Osteocyte (in vitro differentiated cells): ENCODE measurements around the gene SLC39A13. TPM values are rescaled to one million over a fixed set of nuclear protein-coding genes. Genes with fewer than 3 reads are reported as not detected.

Experiments used
- DNase-seq: peaks from one replicate; pipeline ENCODE4 v3.0.0; 2021; ENCODE audit warnings: mixed read lengths; ENCODE audit not compliant: unreplicated experiment; ENCODE audit errors: extremely low spot score
- H3K27ac Mint-ChIP-seq: one replicate; pipeline ENCODE4 v1.8.0; 2021; ENCODE audit warnings: mild to moderate bottlenecking, mixed read lengths; ENCODE audit not compliant: unreplicated experiment
- H3K27me3 Mint-ChIP-seq: one replicate; pipeline ENCODE4 v1.8.0; 2021; ENCODE audit warnings: mixed read lengths; ENCODE audit not compliant: unreplicated experiment
- H3K36me3 Mint-ChIP-seq: one replicate; pipeline ENCODE4 v1.8.0; 2021; ENCODE audit warnings: mixed read lengths; ENCODE audit not compliant: unreplicated experiment
- H3K4me1 Mint-ChIP-seq: one replicate; pipeline ENCODE4 v1.8.0; 2021; ENCODE audit warnings: mixed read lengths; ENCODE audit not compliant: unreplicated experiment
- H3K4me3 Mint-ChIP-seq: one replicate; pipeline ENCODE4 v1.8.0; 2021; ENCODE audit warnings: mild to moderate bottlenecking, moderate library complexity, mixed read lengths; ENCODE audit not compliant: unreplicated experiment
- H3K9me3 Mint-ChIP-seq: one replicate; pipeline ENCODE4 v1.8.0; 2021; ENCODE audit warnings: mixed read lengths; ENCODE audit not compliant: unreplicated experiment
- total RNA-seq: library from RNA; stranded (reverse); gene quantifications from 2 replicates; pipeline ENCODE4 v1.2.1, GENCODE V29; 2021
- TF ChIP-seq, protein P1 (sequence below): fragments of 200-600 bp; sonication (generic); IDR thresholded peaks from 2 replicates; pipeline ENCODE4 v1.5.0; 2021; ENCODE audit warnings: antibody characterized with exemption, mild to moderate bottlenecking, moderate library complexity

Gene SLC39A13
- total RNA-seq, 1 donor from 2014 or later, result 98.7 TPM

DNA sequence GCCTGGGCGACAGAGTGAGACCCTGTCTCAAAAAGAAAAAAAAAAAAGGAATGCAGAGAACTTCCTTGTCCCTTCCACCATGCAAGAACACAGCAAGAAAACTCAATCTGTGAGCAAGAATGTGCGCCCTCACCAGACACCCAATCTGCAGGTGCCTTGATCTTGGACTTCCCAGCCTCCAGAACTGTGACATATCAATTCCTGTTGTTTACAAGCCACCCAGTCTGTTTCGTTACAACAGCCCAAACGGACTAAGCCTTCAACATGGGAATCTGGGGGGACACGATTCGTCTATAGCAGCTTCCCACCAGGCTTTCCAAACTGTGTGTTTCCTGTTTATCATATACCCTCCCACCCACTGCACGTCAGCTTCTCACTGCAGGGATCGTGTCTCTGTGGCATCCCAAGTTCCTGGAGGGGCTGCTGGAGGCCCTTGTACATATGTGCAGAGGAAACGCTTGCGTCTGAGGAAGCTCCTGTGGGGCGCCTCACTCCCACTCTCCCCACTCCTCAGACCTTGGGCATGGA, 28.9 kb downstream of the SLC39A13 start:
- no peaks in the 10 kb centered on the region for H3K4me1 Mint-ChIP-seq
- H3K4me3 Mint-ChIP-seq, result no peak overlapping the region
- DNase-seq, result no peak
- TF ChIP-seq, protein P1, sequence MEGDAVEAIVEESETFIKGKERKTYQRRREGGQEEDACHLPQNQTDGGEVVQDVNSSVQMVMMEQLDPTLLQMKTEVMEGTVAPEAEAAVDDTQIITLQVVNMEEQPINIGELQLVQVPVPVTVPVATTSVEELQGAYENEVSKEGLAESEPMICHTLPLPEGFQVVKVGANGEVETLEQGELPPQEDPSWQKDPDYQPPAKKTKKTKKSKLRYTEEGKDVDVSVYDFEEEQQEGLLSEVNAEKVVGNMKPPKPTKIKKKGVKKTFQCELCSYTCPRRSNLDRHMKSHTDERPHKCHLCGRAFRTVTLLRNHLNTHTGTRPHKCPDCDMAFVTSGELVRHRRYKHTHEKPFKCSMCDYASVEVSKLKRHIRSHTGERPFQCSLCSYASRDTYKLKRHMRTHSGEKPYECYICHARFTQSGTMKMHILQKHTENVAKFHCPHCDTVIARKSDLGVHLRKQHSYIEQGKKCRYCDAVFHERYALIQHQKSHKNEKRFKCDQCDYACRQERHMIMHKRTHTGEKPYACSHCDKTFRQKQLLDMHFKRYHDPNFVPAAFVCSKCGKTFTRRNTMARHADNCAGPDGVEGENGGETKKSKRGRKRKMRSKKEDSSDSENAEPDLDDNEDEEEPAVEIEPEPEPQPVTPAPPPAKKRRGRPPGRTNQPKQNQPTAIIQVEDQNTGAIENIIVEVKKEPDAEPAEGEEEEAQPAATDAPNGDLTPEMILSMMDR, result no peak
- no peaks in the 10 kb centered on the region for H3K27me3 Mint-ChIP-seq
- no peak overlapping the region for H3K27ac Mint-ChIP-seq
- no peaks in the 10 kb centered on the region for H3K36me3 Mint-ChIP-seq
- H3K9me3 Mint-ChIP-seq, result no peaks in the 10 kb centered on the region

DNA sequence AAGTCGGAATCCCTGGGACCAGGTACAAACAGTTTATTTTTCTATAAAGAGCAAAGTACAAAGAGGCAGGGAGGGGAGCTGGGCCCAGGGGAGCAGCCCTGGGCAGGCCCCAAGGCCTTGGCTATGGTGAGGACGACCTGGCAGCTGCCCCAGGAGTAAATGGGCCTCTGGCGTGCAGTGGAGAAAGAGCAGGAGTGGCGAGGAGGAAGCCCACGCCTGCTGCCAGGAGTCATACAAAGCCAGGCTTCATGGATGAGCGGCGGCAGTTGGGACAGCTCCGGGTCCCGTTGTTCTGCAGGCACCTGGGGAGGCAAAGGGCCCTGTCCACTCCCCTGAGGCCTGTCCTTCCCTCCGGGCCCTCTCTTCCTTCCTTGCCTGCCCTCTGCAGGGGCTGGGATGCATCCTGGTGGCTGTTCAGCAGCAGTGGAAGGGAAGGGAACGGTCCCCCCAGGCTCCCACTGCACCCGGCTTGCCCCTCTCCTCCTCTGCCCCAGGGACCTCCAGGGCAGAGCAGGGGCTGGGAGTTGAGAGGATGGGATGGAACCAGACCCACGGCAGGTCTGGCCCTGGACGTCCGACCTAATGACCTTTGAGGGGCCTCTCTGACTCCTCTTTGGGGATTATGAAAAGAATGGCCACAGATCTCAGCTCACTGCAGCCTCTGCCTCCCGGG, 29.5 kb downstream of the SLC39A13 start:
- Mint-ChIP-seq H3K4me3 (no peak overlapping the region), H3K4me1 (no peaks in the 10 kb centered on the region), H3K27me3 (no peaks in the 10 kb centered on the region), H3K36me3 (no peaks in the 10 kb centered on the region), H3K27ac (no peak overlapping the region), H3K9me3 (no peaks in the 10 kb centered on the region)
- TF ChIP-seq, protein P1, result no peak
- DNase-seq, result no peak

DNA sequence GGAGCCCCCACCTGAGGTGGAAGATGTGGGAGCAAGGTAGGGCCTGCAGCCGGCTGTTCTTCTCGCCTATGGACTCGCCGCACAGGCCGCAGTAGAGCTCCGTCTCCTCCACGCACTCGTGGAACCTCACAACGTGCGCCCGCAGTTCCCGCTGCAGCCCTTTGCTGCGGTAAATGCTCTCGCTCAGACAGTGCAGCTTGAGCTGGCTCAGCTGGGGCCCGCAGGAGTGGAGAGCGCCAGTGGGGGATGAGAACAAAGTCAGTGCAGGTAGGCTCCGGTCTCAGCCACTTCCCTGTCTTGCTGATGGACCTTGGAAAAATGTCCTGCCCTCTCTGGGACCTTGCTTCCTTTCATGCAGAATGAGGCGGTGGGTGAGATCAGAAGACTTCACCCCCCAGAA, 30.3 kb downstream of the SLC39A13 start:
- Mint-ChIP-seq H3K27ac (no peak overlapping the region), H3K27me3 (no peaks in the 10 kb centered on the region), H3K4me3 (no peak overlapping the region), H3K4me1 (no peaks in the 10 kb centered on the region), H3K36me3 (no peaks in the 10 kb centered on the region), H3K9me3 (no peaks in the 10 kb centered on the region)
- TF ChIP-seq, protein P1, result no peak
- no peak for DNase-seq

DNA sequence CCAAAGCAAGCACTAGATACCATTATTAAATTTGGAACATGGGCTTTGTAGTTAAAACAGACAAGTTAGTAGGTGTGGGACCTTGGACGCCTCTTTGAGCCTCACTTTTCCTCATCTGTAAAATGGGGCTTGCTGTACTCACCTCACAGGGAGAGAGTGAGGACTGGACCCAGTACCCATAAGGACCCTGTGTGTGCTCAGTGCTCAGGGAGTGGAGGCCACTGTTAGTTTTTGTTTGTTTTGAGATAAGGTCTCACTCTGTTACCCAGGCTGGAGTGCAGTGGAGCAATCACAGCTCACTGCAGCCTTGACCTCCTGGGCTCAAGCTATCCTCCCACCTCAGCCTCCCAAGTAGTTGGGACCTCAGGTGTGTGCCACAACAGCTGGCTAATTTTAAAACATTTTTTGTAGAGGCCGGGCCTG, 31.7 kb downstream of the SLC39A13 start:
- no peak overlapping the region for H3K4me3 Mint-ChIP-seq
- TF ChIP-seq, protein P1, result no peak
- DNase-seq, result no peak
- H3K27me3 Mint-ChIP-seq, result no peaks in the 10 kb centered on the region
- no peaks in the 10 kb centered on the region for H3K4me1 Mint-ChIP-seq
- H3K9me3 Mint-ChIP-seq, result no peaks in the 10 kb centered on the region
- H3K36me3 Mint-ChIP-seq, result no peaks in the 10 kb centered on the region
- H3K27ac Mint-ChIP-seq, result no peak overlapping the region

DNA sequence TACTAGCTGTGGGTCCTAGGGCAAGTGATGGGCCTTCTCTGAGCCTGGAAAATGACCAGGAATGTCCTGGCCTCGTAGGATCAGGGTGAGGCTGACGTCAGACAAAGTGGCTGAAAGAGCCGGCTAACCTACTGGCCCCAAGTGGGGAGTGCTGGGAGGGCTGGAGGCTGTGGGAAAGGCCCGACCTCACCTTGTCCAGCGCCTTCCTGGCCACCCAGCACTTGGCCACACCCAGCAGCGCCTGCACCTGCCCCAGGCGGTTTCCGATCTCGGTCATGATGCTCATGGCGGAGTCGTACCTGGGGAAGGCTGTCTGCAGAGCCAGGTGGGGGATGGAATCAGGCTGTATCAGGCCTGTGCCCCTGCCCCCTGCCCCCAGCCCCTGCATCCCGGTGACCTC, 33.0 kb downstream of the SLC39A13 start:
- DNase-seq, result no peak
- H3K4me1 Mint-ChIP-seq, result no peaks in the 10 kb centered on the region
- no peaks in the 10 kb centered on the region for H3K36me3 Mint-ChIP-seq

More for the DNA sequence above, 33.0 kb downstream of the SLC39A13 start:
- no peak overlapping the region for H3K27ac Mint-ChIP-seq
- H3K27me3 Mint-ChIP-seq, result no peaks in the 10 kb centered on the region
- H3K4me3 Mint-ChIP-seq, result no peak overlapping the region
- TF ChIP-seq, protein P1, result no peak
- H3K9me3 Mint-ChIP-seq, result no peaks in the 10 kb centered on the region
